NCI-H187 (cell line): ENCODE data around the gene ANOS1.
A peak's percentile ranks its signal among the peaks of the same experiment; 100 is the strongest.
"Not testable (repeated sequence)": the region's sequence is repeated elsewhere in the genome, so short reads cannot be mapped to it uniquely, and the experiment has no call there.

ENCODE experiments used
- DNase-seq, 2 experiments: peaks; one replicate each; lab custom pipeline; 2025; lab: John Stamatoyannopoulos, UW

The ANOS1 gene

GRCh38 chrX:8607326-8607725 lies 124.6 kb downstream of the ANOS1 start:
- no peak for DNase-seq

GRCh38 chrX:8604131-8604530 lies 127.8 kb downstream of the ANOS1 start:
- DNase-seq: no peak

GRCh38 chrX:8591501-8591900 lies 140.4 kb downstream of the ANOS1 start:
- no peak for DNase-seq

GRCh38 chrX:8586953-8587352 lies 145.0 kb downstream of the ANOS1 start:
- DNase-seq: no peak

- DNase-seq: no peak
Observed at GRCh38 chrX:8579602-8580001, 152.3 kb downstream of the ANOS1 start.

GRCh38 chrX:8576821-8577220 lies 155.1 kb downstream of the ANOS1 start:
- no peak for DNase-seq

GRCh38 chrX:8565729-8566128 lies 166.2 kb downstream of the ANOS1 start:
- no peak for DNase-seq

- DNase-seq: no peak
Observed at GRCh38 chrX:8548446-8548845, 183.5 kb downstream of the ANOS1 start.

- DNase-seq: no peak
Observed at GRCh38 chrX:8546715-8547114, 185.2 kb downstream of the ANOS1 start.

GRCh38 chrX:8520791-8521190 lies 211.1 kb downstream of the ANOS1 start:
- no peak for DNase-seq

GRCh38 chrX:8520178-8520577 lies 211.8 kb downstream of the ANOS1 start:
- DNase-seq: no peak

- DNase-seq: no peak
Observed at GRCh38 chrX:8504451-8504850, 227.5 kb downstream of the ANOS1 start.

- not testable (repeated sequence) for DNase-seq
Observed at GRCh38 chrX:8502101-8502500, 229.8 kb downstream of the ANOS1 start.

- DNase-seq: no peak
Observed at GRCh38 chrX:8500203-8500602, 231.7 kb downstream of the ANOS1 start.

- not testable (repeated sequence) for DNase-seq
Observed at GRCh38 chrX:8495036-8495435, 236.9 kb downstream of the ANOS1 start.

GRCh38 chrX:8484360-8484949 lies 247.5 kb downstream of the ANOS1 start:
- DNase-seq: peak; percentile 29 to 82
